Panc1 (cell line): ENCODE data around the gene ABCF3. TPM values are rescaled to one million over a fixed set of nuclear protein-coding genes. Genes with fewer than 3 reads are reported as not detected.
A peak's percentile ranks its signal among the peaks of the same experiment; 100 is the strongest.

ENCODE experiments used
- ATAC-seq: fragments of 200-7000 bp; cut with Tn5 transposase; 2 replicates; pipeline ENCODE4 v1.9.1; 2020; ENCODE audit warnings: mild to moderate bottlenecking, moderate library complexity
- BruUV-seq: library from RNA; stranded (reverse); fragments of 400-500 nt; replicated peaks from 2 replicates; lab custom pipeline; 2021; lab: Mats Ljungman, UMichigan
- CTCF ChIA-PET: fragments of 300-600 bp; sonication (Branson Sonifier 250); formaldehyde crosslinking; loops from one replicate; lab custom pipeline; 2022; ENCODE audit warnings: antibody characterized with exemption; lab: Charles Lee
- POLR2A ChIA-PET: fragments of 300-600 bp; sonication (Branson Sonifier 250); formaldehyde crosslinking; loops from one replicate; lab custom pipeline; 2022; ENCODE audit warnings: antibody characterized with exemption; lab: Charles Lee
- DNase-seq: peaks from one replicate; pipeline ENCODE4 v3.0.0-alpha.2; 2010; ENCODE audit warnings: low read depth, low spot score
- H3K27ac ChIP-seq: 2 replicates; pipeline ENCODE4 v1.5.1; 2011; ENCODE audit warnings: mild to moderate bottlenecking, low read length, inconsistent platforms
- H3K27me3 ChIP-seq: fragments of 200-500 bp; sonication (Bioruptor generic); 2 replicates; pipeline ENCODE4 v1.6.0; 2014; ENCODE audit warnings: low read length, inconsistent platforms; ENCODE audit not compliant: control insufficient read depth, insufficient read depth
- H3K36me3 ChIP-seq: fragments of 200-500 bp; sonication (Bioruptor generic); 2 replicates; pipeline ENCODE4 v1.5.1; 2014; ENCODE audit warnings: inconsistent platforms, mild to moderate bottlenecking, low read length, moderate library complexity; ENCODE audit not compliant: control insufficient read depth, insufficient read depth
- H3K4me1 ChIP-seq: 2 replicates; pipeline ENCODE4 v1.5.1; 2011; ENCODE audit warnings: inconsistent platforms, mild to moderate bottlenecking, low read length, moderate library complexity; ENCODE audit not compliant: control insufficient read depth, insufficient read depth
- H3K4me3 ChIP-seq, 2 experiments: 2 replicates each; pipeline ENCODE4 v1.5.1; 2011 to 2012; ENCODE audit warnings: low read depth in 2 of 2, low read length in 2 of 2, mild to moderate bottlenecking in 2 of 2, inconsistent platforms in 1 of 2, moderate library complexity in 1 of 2
- H3K9me3 ChIP-seq: fragments of 200-500 bp; sonication (Bioruptor generic); 2 replicates; pipeline ENCODE4 v1.5.1; 2014; ENCODE audit warnings: low read depth, mild to moderate bottlenecking, inconsistent platforms, low read length, moderate library complexity; ENCODE audit not compliant: control insufficient read depth, insufficient read depth
- CTCF ChIP-seq: fragments of 450-650 bp; IDR thresholded peaks from 2 replicates; pipeline ENCODE4 v1.5.1; 2017; ENCODE audit warnings: mild to moderate bottlenecking
- POLR2AphosphoS5 ChIP-seq: IDR thresholded peaks from 2 replicates; pipeline ENCODE4 v1.6.1; 2012; ENCODE audit warnings: mild to moderate bottlenecking, low read depth, low read length, moderate library complexity
- REST ChIP-seq, 2 experiments: IDR thresholded peaks; 2 replicates each; pipeline ENCODE4 v1.6.1; 2011 to 2012; ENCODE audit warnings: low read depth in 2 of 2, control low read depth in 1 of 2, low read length in 1 of 2, mild to moderate bottlenecking in 1 of 2, moderate library complexity in 1 of 2; ENCODE audit not compliant: insufficient read depth in 1 of 2
- SIN3A ChIP-seq: IDR thresholded peaks from 2 replicates; pipeline ENCODE4 v1.6.1; 2012; ENCODE audit warnings: low read depth, mild to moderate bottlenecking, low read length, moderate library complexity, borderline replicate concordance; ENCODE audit not compliant: insufficient read depth
- TCF7L2 ChIP-seq: IDR thresholded peaks from 2 replicates; pipeline ENCODE4 v1.6.1; 2011; ENCODE audit warnings: mild to moderate bottlenecking, low read depth, low read length, inconsistent platforms
- in situ Hi-C: cut with HindIII; loops from 2 replicates; pipeline ENCODE4 v1.10.0; 2016; ENCODE audit warnings: low sequenced_read_pairs, low pct_unique_long_range_greater_than_20kb
- intact Hi-C: fragments of 100-400 bp; cut with micrococcal nuclease; formaldehyde crosslinking; loops from one replicate; pipeline ENCODE4 v1.10.0; 2022; ENCODE audit not compliant: unreplicated experiment
- total RNA-seq: library from RNA; stranded (reverse); gene quantifications from one replicate; pipeline ENCODE4 v1.2.1, GENCODE V29; 2021; ENCODE audit not compliant: unreplicated experiment

ABCF3 gene
- total RNA-seq, 1 experiment from 2014 or later: 101 TPM

GRCh38 chr3:184241447-184242296 is 55.7 kb downstream of the ABCF3 start:
- peak; percentile 45 for TF ChIP-seq POLR2AphosphoS5
- peak; percentile 82 for TF ChIP-seq CTCF
- peak; percentile 30 to 75; a peak in 1 of 4 replicates for TF ChIP-seq REST (IDR thresholded peaks at IDR 0.05; ENCODE audit: insufficient read depth in 1 of 2, low read depth in 2 of 2, low read length in 1 of 2)
- TF ChIP-seq TCF7L2: no peak
- H3K9me3 ChIP-seq: no peaks in the 10 kb centered on the region
- DNase-seq: no peak
- peaks cover 6% of the 10 kb centered on the region for H3K4me1 ChIP-seq
- in situ Hi-C loops (no loop called here), intact Hi-C loops (loop anchor here (5.0 kb wide), 1 partner anchor 94 kb away; no protein-coding TSS in a partner anchor)
- no peaks in the 10 kb centered on the region for H3K27me3 ChIP-seq
- ChIA-PET CTCF (interaction anchor here (0.9 to 1.4 kb wide), 2 partner anchors 13 to 14 kb away, joined by 4 to 7 read pairs; no protein-coding TSS in a partner anchor), POLR2A (interaction anchor here (0.6 to 0.7 kb wide), 3 partner anchors 14 to 162 kb away, joined by 3 to 7 read pairs (median 4); no protein-coding TSS in a partner anchor)
- H3K36me3 ChIP-seq: peaks cover 2% of the 10 kb centered on the region; the same call in 1 of the 2 replicates
- H3K27ac ChIP-seq: no peak overlapping the region
- H3K4me3 ChIP-seq: no peak overlapping the region
- BruUV-seq: no TSS peak
- peak; percentile 88 for ATAC-seq

GRCh38 chr3:184242297-184242685 is 56.3 kb downstream of the ABCF3 start:
- in situ Hi-C loops (no loop called here), intact Hi-C loops (loop anchor here (5.0 kb wide), 1 partner anchor 95 kb away; no protein-coding TSS in a partner anchor)
- Histone ChIP-seq H3K9me3 (no peaks in the 10 kb centered on the region), H3K27ac (no peak overlapping the region), H3K4me3 (no peak overlapping the region), H3K4me1 (peaks cover 6% of the 10 kb centered on the region), H3K36me3 (peaks cover 2% of the 10 kb centered on the region; the same call in 1 of the 2 replicates), H3K27me3 (no peaks in the 10 kb centered on the region)
- ChIA-PET CTCF (interaction anchor here (0.9 kb wide), 1 partner anchor 14 kb away, joined by 4 read pairs; no protein-coding TSS in a partner anchor), POLR2A (interaction anchor here (0.5 to 0.7 kb wide), 3 partner anchors 15 to 161 kb away, joined by 3 to 4 read pairs (median 3); no protein-coding TSS in a partner anchor)
- DNase-seq (no peak), ATAC-seq (peak; percentile 29)
- TF ChIP-seq TCF7L2 (no peak), SIN3A (no peak), REST (IDR thresholded peaks at IDR 0.05; ENCODE audit: insufficient read depth in 1 of 2, low read depth in 2 of 2, low read length in 1 of 2) (no peak), CTCF (no peak), POLR2AphosphoS5 (no peak)
- BruUV-seq: no TSS peak
